HG02759 (cell line): ENCODE results near the gene ZMYM2.
"Not testable (repeated sequence)": the region's sequence is repeated elsewhere in the genome, so short reads cannot be mapped to it uniquely, and the experiment has no call there.

ENCODE experiments used
- ATAC-seq: cut with Tn5 transposase; IDR thresholded peaks from one replicate; pipeline ENCODE4 v1.9.1; 2021; ENCODE audit warnings: mild to moderate bottlenecking, moderate library complexity; ENCODE audit not compliant: unreplicated experiment

ZMYM2 gene

DNA sequence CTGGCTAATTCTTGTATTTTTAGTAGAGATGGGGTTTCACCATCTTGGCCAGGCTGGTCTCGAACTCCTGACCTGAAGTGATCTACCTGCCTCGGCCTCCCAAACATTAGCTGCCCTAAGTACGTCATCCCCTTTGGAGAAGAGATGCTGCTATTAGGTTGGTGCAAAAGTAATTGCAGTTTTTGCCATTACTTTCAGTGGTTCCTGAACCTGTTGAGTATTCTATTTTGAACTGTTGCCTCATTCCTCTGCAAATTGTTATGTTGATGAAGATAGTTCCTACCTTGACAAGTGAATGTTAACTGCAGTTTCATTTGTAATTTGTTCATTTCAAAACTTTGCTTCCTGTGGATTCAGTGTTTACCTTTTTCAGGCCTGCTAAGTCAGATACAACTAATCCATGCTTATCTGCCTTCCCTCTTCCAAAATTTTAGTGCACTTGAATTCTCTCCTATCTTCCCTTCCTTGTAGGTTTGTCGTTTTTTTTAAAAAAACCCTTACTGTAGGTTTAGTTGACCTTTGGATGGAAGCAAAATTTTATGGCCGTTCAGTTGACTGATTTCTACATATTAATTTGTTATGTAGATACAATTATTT, 24.0 kb downstream of the ZMYM2 start:
- no peak for ATAC-seq

DNA sequence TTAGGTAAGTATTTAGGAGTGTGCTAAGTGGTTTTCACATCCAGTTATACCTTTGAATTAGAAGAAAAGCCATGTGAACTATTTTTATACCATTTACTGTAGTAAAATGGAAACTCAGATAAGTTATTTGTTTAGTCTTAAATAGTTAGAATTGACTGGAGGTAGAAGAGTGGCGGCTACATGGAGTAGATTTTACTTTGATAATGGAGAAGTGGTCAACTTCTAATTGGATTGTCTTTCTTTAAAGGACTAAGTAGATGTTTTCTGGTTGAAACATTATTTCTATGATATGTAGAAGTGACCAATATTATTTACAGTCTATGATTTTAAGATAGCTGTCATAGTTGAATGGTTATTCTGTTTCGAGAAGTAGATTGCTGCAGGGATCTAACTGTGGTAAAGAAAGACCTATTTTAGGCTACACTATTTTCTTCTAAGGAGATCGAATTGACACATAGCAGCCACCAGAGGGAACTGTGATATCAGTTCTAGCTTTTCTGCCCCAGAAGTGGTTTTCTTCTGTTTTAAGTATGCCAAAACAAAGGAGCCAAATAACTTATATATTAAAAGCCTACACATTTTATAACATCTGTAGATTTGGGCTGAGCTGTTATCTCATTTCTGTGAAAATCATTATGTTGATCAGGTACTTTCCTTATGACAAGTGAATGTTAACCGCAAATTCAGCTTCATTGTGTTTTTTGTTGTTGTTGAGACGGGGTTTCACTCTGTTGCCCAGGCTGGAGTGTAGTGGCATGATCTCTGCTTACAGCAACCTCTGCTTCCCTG, 26.1 kb downstream of the ZMYM2 start:
- peak; percentile 84 for ATAC-seq

DNA sequence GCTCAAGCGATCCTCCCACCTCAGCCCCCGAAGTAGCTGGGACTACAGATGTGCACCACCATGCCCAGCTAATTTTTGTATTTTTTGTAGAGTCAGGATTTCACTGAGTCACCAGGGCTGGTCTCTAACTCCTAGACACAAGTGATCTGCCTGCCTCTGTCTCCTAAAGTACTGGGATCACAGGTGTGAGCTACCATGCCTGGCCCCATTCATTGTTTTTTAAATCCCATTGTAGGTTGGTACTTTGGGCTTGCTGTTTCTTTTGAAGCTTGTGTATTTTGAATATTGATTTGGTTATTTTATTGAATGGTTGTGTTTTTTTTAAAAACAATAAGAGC, 26.7 kb downstream of the ZMYM2 start:
- ATAC-seq = no peak

- no peak for ATAC-seq
These were observed 33.0 kb downstream of the ZMYM2 start for GRCh38 chr13:19991531-19991930.

GRCh38 chr13:19993024-19993423, 34.5 kb downstream of the ZMYM2 start:
- ATAC-seq = no peak

DNA sequence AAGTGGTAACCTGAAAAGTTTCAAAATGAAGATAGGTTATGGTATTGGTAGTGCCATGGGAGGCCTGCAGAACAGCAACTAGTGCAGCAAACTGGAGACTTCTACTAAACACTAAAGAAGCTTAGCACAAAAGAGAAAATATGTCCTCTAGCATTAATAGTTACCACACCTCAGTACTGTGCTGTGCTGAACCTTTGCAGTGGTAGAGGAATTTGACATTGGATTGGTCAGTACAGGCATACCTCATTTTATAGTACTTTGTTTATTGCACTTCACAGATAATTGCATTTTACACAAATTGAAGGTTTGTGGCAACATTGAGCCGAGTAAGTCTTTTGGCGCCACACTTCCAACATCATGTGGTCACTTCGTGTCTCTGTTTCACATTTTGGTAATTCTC, 40.4 kb downstream of the ZMYM2 start:
- no peak for ATAC-seq

- no peak for ATAC-seq
These were observed 41.6 kb downstream of the ZMYM2 start for GRCh38 chr13:20000062-20000552.

DNA sequence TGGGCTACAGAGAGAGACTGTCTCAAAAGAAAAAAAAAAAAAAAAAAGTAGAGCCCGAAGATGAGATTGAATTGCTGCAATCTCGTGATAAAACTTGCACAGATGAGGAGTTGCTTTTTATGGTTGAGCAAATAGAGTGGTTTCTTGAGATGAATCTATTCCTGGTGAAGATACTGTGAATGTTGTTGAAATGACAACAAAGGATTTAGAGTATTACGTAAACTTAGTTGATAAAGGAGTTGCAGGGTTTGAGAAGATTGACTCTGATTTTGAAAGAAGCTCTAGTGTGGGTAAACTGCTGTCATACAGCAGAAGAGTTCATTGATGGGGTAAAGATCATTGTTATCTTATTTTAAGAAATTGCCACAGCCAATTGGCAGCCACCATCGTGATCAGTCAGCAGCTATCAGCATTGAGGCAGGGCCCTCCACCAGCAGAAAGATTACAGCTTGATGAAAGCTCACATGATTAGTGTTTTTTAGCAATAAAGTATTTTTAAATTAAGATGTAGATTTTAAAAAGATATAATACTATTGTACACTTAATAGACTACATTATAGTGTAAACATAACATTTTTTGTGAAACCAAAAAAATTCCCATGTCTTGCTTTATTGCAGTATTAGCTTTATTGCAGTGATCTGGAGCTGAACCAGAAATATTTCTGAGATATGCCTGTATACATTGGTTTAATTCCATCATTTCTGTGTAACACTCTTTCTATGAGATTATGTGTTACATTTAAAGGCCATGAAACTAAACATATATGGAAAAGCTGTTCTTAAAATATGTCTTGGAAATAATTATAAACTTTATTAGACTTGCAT, 43.1 kb downstream of the ZMYM2 start:
- ATAC-seq = no peak

DNA sequence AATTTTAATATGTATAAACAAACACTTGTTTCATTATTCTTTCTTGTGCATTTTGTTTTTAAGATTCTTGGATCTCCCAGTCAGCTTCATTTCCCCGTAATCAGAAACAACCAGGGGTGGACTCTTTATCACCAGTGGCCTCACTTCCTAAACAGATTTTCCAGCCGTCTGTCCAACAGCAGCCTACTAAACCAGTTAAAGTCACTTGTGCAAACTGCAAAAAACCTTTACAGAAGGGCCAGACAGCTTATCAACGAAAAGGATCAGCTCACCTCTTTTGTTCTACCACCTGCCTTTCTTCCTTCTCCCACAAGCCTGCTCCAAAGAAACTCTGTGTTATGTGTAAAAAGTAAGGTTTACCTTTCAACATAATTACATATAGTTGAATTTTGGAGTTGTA, 44.3 kb downstream of the ZMYM2 start:
- no peak for ATAC-seq

DNA sequence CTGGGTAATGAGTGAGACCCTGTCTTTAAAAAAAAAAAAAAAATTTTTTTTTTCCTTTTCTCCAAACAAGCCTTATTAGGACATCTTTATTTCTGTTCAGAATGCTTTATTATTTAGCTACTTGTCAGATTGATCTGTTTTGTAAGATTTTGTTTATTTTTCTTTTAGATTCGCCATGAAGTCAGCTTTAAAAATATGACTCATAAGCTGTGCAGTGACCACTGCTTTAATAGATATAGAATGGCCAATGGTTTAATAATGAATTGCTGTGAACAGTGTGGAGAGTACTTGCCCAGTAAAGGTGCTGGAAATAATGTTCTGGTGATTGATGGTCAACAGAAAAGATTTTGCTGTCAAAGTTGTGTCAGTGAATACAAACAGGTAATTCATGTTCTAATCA, 47.7 kb downstream of the ZMYM2 start:
- no peak for ATAC-seq

DNA sequence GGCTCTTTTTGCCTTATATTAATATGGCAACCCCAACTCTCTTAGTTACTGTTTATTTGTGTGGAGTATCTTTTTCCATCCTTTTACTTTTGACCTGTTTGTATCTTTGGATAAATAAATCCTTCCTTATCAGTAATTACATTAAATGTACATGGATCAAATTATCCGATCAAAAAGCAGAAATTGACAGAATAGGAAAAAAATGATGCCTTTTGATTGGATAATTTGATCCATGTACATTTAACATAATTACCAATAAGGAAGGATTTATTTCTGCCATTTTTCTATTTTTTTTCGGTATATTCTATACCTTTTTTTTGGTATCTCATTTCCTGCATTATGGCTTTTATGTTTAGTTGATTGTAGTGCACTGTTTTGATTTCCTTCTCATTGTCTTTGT, 57.2 kb downstream of the ZMYM2 start:
- ATAC-seq = no peak

DNA sequence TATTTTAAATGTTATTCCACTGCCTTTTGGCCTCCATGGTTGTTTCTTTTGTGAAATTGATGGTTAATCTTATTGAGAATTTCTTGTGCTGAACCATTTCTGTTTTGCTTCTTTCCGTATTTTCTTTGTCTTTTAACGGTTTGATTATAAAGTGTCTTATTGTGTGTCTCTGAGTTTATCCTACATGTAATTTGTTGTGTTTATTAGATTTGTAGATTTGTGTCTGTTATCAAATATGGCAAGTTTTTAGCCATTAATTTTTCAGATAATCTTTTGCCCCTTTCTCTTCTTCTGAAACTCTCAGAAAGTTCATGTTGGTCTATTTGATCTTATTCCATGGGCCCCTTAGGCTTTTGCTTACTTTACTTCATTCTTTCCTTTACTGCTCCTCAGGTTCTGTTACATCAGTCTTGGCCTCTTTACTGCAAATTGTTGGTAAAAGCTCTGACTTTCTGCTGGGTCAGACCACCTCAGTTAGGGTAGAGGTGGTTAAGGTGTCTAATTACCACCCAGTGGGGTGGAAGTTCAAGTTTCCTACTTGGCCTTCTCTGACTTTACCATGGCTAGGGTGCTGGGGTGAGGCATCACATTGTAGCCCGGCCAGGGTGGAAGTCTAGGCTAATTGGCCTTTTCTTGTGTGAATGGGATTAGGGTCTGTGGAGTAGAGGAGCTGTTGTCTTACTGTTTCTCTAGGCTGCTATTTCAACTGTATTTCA, 58.3 kb downstream of the ZMYM2 start:
- no peak for ATAC-seq

DNA sequence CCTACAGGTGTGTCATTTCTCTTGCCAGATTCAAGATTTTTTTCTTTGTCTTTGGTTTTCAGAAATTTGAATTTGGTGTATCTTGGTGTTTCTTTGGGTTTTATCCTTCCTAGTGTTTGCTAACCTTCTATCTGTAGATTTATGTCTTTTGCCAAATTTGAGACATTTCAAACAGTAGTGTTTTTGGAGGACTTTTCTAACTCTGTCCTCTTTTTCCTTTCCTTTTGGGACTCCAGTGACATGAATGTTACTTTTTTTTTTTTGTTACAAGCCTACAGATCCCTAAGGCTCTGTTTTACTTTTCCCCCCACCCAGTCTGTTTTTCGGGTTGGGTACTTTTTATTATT, 58.8 kb downstream of the ZMYM2 start:
- no peak for ATAC-seq

- no peak for ATAC-seq
These were observed 60.5 kb downstream of the ZMYM2 start for GRCh38 chr13:20019043-20019442.

- ATAC-seq = no peak
These were observed 66.2 kb downstream of the ZMYM2 start for GRCh38 chr13:20024702-20025101.

GRCh38 chr13:20028953-20029352, 70.4 kb downstream of the ZMYM2 start:
- no peak for ATAC-seq

DNA sequence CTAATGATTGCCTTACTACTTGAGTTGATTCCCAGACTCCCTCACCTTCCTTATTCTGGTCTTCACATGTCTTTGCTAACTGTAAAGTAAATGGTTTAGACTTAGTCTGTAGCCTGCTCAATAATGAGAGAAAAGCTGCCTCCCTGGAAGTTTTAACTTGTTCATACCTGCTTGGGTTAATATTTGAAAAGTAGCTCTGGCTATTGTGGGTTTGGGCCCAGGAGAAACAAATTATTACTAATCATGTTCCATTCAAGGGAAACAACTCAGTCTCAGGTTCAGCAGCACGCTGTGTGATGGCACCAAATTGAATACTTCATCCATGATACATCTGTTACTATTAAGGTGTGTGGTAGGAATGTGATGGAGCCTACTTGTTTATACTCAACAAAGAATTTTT, 75.0 kb downstream of the ZMYM2 start:
- no peak for ATAC-seq

DNA sequence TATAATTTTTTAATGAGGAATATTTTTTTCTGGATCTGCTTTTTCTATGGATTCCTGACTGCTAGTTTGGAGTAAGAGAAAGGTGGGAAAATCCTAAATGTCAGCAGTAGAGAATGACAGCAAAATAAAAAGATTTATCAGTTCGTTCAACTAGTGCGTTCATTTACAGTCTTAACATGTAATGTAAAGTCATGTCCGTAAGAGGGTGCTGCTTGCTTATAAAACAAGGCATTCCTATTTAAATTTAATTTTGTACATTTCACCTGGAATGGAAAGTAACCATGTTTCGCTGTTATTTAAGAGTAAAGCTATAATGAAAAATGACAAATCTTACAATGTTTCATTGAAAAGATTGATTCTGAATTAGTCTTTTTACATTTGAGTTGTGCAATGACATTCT, 76.6 kb downstream of the ZMYM2 start:
- ATAC-seq = no peak

GRCh38 chr13:20037908-20038307, 79.4 kb downstream of the ZMYM2 start:
- no peak for ATAC-seq

DNA sequence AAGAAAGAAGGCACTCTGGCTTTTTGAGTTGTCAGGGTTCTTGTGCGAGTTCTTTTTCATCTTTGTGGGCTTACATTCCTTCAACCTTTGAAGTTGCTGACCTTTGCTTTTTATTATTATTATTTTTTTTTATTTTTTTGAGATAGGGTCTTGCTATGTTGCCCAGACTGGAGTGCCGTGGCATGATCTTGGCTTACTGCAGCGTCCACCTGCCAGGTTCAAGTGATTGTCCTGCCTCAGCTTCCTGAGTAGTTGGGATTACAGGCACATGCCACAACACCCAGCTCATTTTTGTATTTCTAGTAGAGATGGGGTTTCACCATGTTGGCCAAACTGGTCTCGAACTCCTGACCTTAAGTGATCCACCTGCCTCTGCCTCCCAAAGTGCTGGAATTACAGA, 84.1 kb downstream of the ZMYM2 start:
- not testable (repeated sequence) for ATAC-seq

GRCh38 chr13:20043207-20043925, 84.8 kb downstream of the ZMYM2 start:
- no peak for ATAC-seq
